Thyroid gland (tissue), 4 donors: ENCODE measurements around the gene RPN2.

Experiments used
- POLR2A ChIP-seq, 2 donors: fragments of 450-650 bp; IDR thresholded peaks; one replicate each; pipeline ENCODE4 v1.6.1; 2017; ENCODE audit warnings: antibody characterized with exemption in 2 of 2, mild to moderate bottlenecking in 2 of 2, moderate library complexity in 1 of 2
- TF ChIP-seq, protein P1 (sequence below), 6 experiments: fragments of 200-600 bp in 3 of 6; fragments of 450-650 bp in 3 of 6; sonication (generic) in 3 of 6; IDR thresholded peaks; one replicate each; pipeline ENCODE4 v1.5.1; 2016 to 2019; ENCODE audit warnings: antibody characterized with exemption in 6 of 6, mild to moderate bottlenecking in 2 of 6, inconsistent platforms in 1 of 6, moderate library complexity in 1 of 6

GRCh38 chr20:37151529-37151928 is 27.6 kb upstream of the RPN2 start:
- TF ChIP-seq, protein P1, sequence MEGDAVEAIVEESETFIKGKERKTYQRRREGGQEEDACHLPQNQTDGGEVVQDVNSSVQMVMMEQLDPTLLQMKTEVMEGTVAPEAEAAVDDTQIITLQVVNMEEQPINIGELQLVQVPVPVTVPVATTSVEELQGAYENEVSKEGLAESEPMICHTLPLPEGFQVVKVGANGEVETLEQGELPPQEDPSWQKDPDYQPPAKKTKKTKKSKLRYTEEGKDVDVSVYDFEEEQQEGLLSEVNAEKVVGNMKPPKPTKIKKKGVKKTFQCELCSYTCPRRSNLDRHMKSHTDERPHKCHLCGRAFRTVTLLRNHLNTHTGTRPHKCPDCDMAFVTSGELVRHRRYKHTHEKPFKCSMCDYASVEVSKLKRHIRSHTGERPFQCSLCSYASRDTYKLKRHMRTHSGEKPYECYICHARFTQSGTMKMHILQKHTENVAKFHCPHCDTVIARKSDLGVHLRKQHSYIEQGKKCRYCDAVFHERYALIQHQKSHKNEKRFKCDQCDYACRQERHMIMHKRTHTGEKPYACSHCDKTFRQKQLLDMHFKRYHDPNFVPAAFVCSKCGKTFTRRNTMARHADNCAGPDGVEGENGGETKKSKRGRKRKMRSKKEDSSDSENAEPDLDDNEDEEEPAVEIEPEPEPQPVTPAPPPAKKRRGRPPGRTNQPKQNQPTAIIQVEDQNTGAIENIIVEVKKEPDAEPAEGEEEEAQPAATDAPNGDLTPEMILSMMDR (IDR thresholded peaks at IDR 0.05), result no peak
- no peak for TF ChIP-seq POLR2A (IDR thresholded peaks at IDR 0.05)
